Effector memory CD8-positive, alpha-beta T cell (primary cell): ENCODE results near the gene SELENOO.

Experiments used
- ATAC-seq: fragments of 150-1000 bp; cut with Tn5 transposase; replicated peaks from 2 replicates; pipeline ENCODE4 v1.10.0; 2021; ENCODE audit warnings: mild to moderate bottlenecking, moderate library complexity
- DNase-seq, 3 experiments: peaks; one replicate each; pipeline ENCODE4 v3.0.0; 2021
- H3K27ac Mint-ChIP-seq, 2 donors: one replicate each; pipeline ENCODE4 v1.8.0; 2022; ENCODE audit warnings: mild to moderate bottlenecking in 2 of 2, mixed read lengths in 2 of 2, moderate library complexity in 2 of 2
- H3K27me3 Mint-ChIP-seq, 2 donors: one replicate each; pipeline ENCODE4 v1.8.0; 2022; ENCODE audit warnings: mixed read lengths in 2 of 2
- H3K36me3 Mint-ChIP-seq: one replicate; pipeline ENCODE4 v1.8.0; 2022; ENCODE audit warnings: mild to moderate bottlenecking, moderate library complexity, mixed read lengths; ENCODE audit not compliant: insufficient read depth
- H3K4me1 Mint-ChIP-seq, 2 donors: one replicate each; pipeline ENCODE4 v1.8.0; 2022; ENCODE audit warnings: low read depth in 2 of 2, mixed read lengths in 2 of 2
- H3K4me3 Mint-ChIP-seq, 2 donors: one replicate each; pipeline ENCODE4 v1.8.0; 2022; ENCODE audit warnings: mild to moderate bottlenecking in 2 of 2, mixed read lengths in 2 of 2, moderate library complexity in 2 of 2
- H3K9me3 Mint-ChIP-seq, 2 donors: one replicate each; pipeline ENCODE4 v1.8.0; 2022; ENCODE audit warnings: mixed read lengths in 2 of 2

Gene SELENOO

DNA sequence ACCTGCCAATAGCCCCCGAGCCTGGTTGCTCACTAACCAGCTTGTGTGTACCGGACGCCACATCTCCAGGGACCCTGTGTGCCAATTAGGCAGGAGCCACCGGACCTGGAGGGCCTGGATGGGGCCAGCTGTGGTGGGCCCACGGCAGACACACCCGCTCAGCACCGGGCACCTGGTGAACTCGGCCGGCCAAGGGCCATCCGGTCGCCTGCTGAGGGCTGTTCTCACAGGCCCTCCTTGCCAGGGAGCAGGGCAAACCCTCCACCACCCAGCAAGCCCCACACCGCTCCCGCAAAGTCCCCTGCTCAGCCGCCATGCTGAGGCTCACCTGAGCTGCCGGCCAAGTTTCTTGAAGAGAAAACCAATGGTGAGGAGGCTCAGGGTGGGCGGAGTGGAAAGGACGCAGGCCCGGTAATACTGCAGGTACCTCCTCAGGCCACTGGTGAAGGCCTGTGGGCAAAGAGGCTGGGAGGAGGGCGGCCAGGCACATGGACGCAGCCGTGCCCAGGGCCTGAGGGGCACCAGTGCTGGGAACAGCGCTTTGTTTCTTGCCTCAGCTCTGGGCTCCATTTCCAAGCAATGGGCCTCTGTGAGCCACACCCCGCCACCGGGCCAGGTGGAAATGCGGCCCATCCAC is 26.9 kb downstream of the SELENOO start:
- no peaks in the 10 kb centered on the region for H3K27me3 Mint-ChIP-seq
- no peaks in the 10 kb centered on the region for H3K9me3 Mint-ChIP-seq
- peak overlapping the region in 1 of 2 donors; percentile 18 for H3K27ac Mint-ChIP-seq
- peaks cover 4 to 12% of the 10 kb centered on the region in 2 donors for H3K4me1 Mint-ChIP-seq
- DNase-seq (no peak), ATAC-seq (no peak)
- H3K36me3 Mint-ChIP-seq = peaks cover 81% of the 10 kb centered on the region
- no peak overlapping the region for H3K4me3 Mint-ChIP-seq

GRCh38 chr22:50228366-50228765 is 27.6 kb downstream of the SELENOO start:
- H3K9me3 Mint-ChIP-seq = no peaks in the 10 kb centered on the region
- H3K36me3 Mint-ChIP-seq = peaks cover 83% of the 10 kb centered on the region
- H3K27me3 Mint-ChIP-seq = no peaks in the 10 kb centered on the region
- peak overlapping the region; percentile 52 to 89 for H3K27ac Mint-ChIP-seq
- ATAC-seq = no peak
- H3K4me1 Mint-ChIP-seq = peaks cover 4 to 12% of the 10 kb centered on the region in 2 donors
- DNase-seq = no peak
- no peak overlapping the region for H3K4me3 Mint-ChIP-seq

- no peak for ATAC-seq
- H3K4me3 Mint-ChIP-seq = no peak overlapping the region
These were observed 28.6 kb downstream of the SELENOO start for GRCh38 chr22:50229370-50229769.

GRCh38 chr22:50232481-50233151 is 31.8 kb downstream of the SELENOO start:
- H3K36me3 Mint-ChIP-seq = peaks cover 64% of the 10 kb centered on the region
- no peaks in the 10 kb centered on the region for H3K27me3 Mint-ChIP-seq
- H3K27ac Mint-ChIP-seq = peak overlapping the region in 1 of 2 donors; percentile 38
- no peaks in the 10 kb centered on the region for H3K9me3 Mint-ChIP-seq
- H3K4me3 Mint-ChIP-seq = no peak overlapping the region
- no peak for DNase-seq
- H3K4me1 Mint-ChIP-seq = peaks cover 21 to 31% of the 10 kb centered on the region in 2 donors
- no peak for ATAC-seq

More at GRCh38 chr22:50229370-50229769, 28.6 kb downstream of the SELENOO start:
- Mint-ChIP-seq H3K36me3 (peaks cover 81% of the 10 kb centered on the region), H3K27ac (peak overlapping the region in 1 of 2 donors; percentile 89), H3K27me3 (no peaks in the 10 kb centered on the region), H3K4me1 (peaks cover 10 to 19% of the 10 kb centered on the region in 2 donors), H3K9me3 (no peaks in the 10 kb centered on the region)
- DNase-seq = no peak

DNA sequence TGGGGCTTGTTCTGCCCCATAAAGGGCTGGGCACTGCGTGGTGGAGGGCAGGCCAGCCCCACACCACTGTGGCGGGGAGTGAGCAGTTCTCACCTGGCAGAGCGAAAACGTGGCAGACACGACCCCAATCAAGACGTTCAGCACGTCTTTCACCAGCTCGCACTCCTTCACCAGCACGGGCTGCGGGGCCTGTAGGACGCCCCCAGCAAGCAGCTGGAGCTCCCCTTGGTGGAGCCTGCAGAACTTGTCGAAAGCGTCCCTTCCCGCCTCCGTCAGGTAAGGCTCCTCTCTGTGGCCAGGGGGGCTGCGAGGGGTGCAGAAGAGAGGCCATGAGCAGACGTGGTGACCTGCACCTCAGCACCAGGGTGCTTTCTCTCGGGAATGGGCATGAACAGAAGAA is 32.4 kb downstream of the SELENOO start:
- Mint-ChIP-seq H3K27me3 (no peaks in the 10 kb centered on the region), H3K4me1 (peaks cover 21 to 36% of the 10 kb centered on the region in 2 donors), H3K27ac (no peak overlapping the region), H3K9me3 (no peaks in the 10 kb centered on the region), H3K36me3 (peaks cover 66% of the 10 kb centered on the region), H3K4me3 (no peak overlapping the region)
- no peak for ATAC-seq
- no peak for DNase-seq

DNA sequence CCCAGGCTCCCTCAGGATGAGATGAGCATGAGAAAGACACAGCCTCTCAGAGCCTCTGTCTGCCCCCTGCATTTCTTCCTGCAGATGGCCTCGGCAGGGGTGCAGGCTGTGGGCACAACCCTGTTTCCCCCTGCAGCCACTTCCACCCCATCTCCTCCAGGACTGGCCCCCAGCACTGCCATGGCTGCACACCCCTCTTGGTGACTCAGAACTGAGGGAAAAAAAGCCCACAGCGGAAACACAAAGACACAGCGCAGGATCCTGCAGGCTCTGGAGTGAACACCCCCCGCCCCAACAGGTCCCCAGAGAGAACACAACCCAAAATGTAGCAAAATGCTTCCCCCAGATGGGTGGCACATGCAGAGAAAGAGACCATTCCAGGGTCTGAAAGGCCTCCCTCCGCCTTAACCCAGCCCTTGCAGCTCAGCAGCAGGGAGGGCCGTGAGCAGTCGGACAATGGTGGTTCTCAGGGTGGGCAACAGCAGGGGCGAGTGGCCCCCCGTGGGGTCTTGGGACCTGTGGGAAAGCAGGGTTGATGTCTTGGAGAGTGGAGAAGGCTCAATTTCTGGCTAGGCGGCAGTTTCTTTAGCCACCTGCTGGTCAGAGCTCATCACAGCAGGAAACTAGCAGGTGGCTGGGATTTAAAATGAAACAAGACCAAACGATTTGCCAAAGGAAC is 36.1 kb downstream of the SELENOO start:
- H3K9me3 Mint-ChIP-seq = no peaks in the 10 kb centered on the region
- H3K4me3 Mint-ChIP-seq = no peak overlapping the region

GRCh38 chr22:50238755-50239154 is 37.9 kb downstream of the SELENOO start:
- DNase-seq = no peak
- Mint-ChIP-seq H3K4me1 (peaks cover 30 to 53% of the 10 kb centered on the region in 2 donors), H3K27me3 (no peaks in the 10 kb centered on the region), H3K4me3 (no peak overlapping the region), H3K27ac (no peak overlapping the region), H3K36me3 (peaks cover 49% of the 10 kb centered on the region), H3K9me3 (no peaks in the 10 kb centered on the region)
- no peak for ATAC-seq

More for the DNA sequence above, 36.1 kb downstream of the SELENOO start:
- peaks cover 65% of the 10 kb centered on the region for H3K36me3 Mint-ChIP-seq
- no peak for ATAC-seq
- H3K27me3 Mint-ChIP-seq = no peaks in the 10 kb centered on the region
- DNase-seq = no peak
- peaks cover 27 to 38% of the 10 kb centered on the region in 2 donors for H3K4me1 Mint-ChIP-seq
- H3K27ac Mint-ChIP-seq = peak overlapping the region in 1 of 2 donors; percentile 29

GRCh38 chr22:50242406-50242949 is 41.7 kb downstream of the SELENOO start:
- Mint-ChIP-seq H3K4me3 (peak overlapping the region; percentile 86 to 97), H3K4me1 (peaks cover 21 to 46% of the 10 kb centered on the region in 2 donors), H3K9me3 (no peaks in the 10 kb centered on the region), H3K36me3 (peaks cover 51% of the 10 kb centered on the region), H3K27ac (peak overlapping the region in 1 of 2 donors; percentile 99), H3K27me3 (no peaks in the 10 kb centered on the region)
- no peak for DNase-seq
- no peak for ATAC-seq

DNA sequence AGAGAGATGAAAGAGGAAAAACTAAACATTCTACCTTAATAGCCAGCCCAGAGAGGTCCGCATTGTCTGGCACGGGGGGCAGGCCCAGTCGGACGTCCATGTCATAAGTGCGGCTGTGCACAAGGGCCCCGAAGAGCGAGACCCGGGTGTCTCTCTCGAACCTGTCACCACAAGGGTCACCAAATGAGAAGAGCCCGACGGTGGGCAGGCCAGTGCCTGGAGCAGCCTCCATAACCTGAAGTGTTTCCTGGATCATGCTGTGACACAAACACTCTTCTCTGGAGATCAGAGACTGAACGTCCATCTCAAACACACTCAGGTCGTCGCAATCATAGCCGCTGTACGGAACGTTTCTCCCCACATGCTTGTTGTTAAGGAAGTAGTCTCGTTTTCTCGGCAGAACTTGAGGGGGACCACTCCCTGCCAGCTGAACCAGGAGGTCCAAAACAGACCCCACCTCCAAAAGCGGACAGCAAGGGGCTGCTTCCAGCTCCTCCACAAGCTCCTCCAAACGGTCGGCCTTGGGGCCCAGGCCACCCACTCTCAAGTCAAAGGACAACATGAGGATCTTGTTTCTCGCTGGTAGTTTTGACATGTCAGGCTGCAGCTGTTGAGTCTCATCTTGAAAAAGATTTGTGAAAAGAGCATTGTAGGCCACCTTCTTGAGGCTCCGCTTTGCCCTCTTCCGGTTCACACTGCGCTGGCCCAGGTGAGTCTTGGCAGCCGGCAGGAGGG is 43.0 kb downstream of the SELENOO start:
- Mint-ChIP-seq H3K4me1 (peaks cover 25 to 46% of the 10 kb centered on the region in 2 donors), H3K36me3 (peaks cover 48% of the 10 kb centered on the region), H3K4me3 (peak overlapping the region; percentile 86 to 97), H3K27ac (peak overlapping the region; percentile 97 to 99), H3K9me3 (no peaks in the 10 kb centered on the region), H3K27me3 (no peaks in the 10 kb centered on the region)
- DNase-seq = no peak
- no peak for ATAC-seq

- Mint-ChIP-seq H3K27ac (peak within 1 kb of the TSS; percentile 97 to 99), H3K9me3 (no peaks in the 10 kb centered on the region), H3K27me3 (no peaks in the 10 kb centered on the region), H3K36me3 (peaks cover 43% of the 10 kb centered on the region), H3K4me1 (peaks cover 25 to 46% of the 10 kb centered on the region in 2 donors), H3K4me3 (peak within 1 kb of the TSS; percentile 86 to 97)
- ATAC-seq (peak; percentile 77), DNase-seq (peak; percentile 86 to 89 (median 88))
These were observed 43.8 kb downstream of the SELENOO start, which contains the start of gene TUBGCP6 for GRCh38 chr22:50244420-50245213. Gene TUBGCP6, minus strand, starts transcription at chr22:50245023. Its CDS starts 564 bp downstream, at chr22:50244459.

GRCh38 chr22:50245214-50246072 is 44.6 kb downstream of the SELENOO start:
- Mint-ChIP-seq H3K36me3 (peaks cover 36% of the 10 kb centered on the region), H3K4me3 (peak overlapping the region; percentile 86 to 97), H3K27me3 (no peaks in the 10 kb centered on the region), H3K4me1 (peaks cover 31 to 46% of the 10 kb centered on the region in 2 donors), H3K9me3 (no peaks in the 10 kb centered on the region), H3K27ac (peak overlapping the region; percentile 97 to 99)
- no peak for ATAC-seq
- DNase-seq = no peak
